ENCODE data around the gene RCSD1.

Gene RCSD1

DNA sequence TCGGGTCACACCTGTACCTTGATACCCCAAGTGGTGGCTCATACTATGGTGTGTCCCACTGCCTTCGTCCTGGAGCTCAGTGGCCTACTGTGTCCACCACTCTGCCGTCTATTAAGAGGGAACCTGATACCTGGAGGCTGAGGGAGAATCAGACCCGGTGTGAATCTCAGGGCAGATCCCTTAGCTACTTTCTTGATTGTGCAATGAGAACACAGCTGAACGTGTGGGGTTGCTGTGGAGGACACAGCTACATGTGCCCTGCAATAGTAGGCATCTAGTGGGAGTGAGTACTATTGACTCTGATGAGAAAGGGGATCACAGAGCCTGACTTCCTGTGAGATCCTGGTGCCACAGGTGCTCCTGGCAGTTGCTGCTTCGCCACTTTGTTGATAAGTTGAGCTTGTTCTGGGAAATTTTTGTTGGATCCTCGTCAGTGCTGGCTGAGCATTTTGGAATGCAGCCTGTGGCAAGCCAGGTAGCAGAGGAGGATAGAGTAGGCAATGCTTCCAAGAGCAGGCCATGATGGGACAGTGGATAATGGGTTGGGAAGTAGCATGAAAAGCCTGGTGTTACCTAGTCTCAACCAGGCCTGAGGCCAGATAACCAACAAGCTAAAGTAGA, 63.5 kb downstream of the RCSD1 start:
- DNase-seq = no peak

- DNase-seq = no peak
These were observed 64.7 kb downstream of the RCSD1 start for GRCh38 chr1:167694691-167695090.

DNA sequence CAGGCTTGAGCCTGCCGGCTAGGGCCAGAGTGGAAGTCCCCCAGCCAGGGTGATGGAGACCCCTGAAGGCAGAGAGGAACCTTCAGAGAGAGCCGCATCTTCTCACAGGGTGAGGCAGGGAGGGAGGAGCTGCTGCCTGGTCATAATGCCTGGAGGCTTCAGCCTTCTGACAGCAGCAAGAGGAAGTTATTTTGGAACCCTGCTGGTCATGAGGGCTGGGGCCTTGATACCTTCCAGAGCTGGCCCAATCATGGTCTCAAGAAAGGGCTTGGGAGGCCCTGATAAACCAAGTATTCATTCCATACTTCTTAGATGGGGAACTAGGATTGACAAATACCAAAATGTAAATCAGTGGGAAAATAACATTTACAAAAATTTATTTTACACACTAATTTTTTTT, 65.1 kb downstream of the RCSD1 start:
- DNase-seq = no peak

- no peak for DNase-seq
These were observed 65.9 kb downstream of the RCSD1 start for GRCh38 chr1:167695756-167696561.

DNA sequence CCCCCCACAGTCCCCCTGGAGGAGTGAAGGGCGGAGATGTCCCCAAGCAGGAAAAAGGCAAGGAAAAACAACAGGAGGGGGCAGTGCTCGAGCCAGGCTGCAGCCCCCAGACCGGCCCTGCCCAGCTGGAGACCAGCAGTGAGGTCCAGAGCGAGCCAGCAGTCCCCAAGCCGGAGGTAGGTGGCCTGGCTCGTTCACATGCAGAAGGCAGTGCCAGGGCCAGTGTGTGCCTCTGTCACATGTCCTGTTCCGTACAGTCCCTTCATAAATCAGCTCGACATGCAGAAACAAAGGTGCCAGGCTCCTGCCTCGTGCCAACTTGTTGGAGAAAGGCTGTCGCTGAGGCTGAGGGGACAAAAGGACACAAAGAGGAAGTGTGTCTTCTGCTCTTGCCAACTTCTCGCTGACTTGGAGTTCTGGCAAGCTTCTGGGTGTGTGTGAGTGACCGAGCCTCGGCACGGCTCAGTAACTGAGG, 67.7 kb downstream of the RCSD1 start:
- no peak for DNase-seq

- DNase-seq = no peak
These were observed 68.3 kb downstream of the RCSD1 start for GRCh38 chr1:167698313-167698712.

DNA sequence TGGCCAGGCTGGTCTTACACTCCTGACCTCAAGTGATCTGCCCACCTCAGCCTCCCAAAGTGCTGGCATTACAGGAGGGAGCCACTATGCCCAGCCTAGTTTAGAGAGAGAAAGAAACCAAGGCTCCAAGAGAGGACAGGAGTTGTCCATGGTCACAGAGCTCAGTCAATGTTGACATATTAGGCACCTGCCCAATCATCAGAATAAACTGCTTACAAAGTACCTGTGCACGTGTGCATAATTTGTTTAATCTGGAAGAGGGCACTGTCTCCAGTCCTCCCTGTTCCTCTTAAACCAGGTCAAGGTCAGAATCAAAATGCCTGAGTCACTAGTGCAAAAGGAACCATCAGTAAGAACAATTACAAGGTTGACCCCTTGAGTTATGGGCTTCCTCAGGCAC, 71.5 kb downstream of the RCSD1 start:
- no peak for DNase-seq

- no peak for DNase-seq
These were observed 73.5 kb downstream of the RCSD1 start for GRCh38 chr1:167703557-167703956.

- DNase-seq = no peak
These were observed 74.7 kb downstream of the RCSD1 start for GRCh38 chr1:167704715-167705114.

- DNase-seq = no peak
These were observed 75.2 kb downstream of the RCSD1 start for GRCh38 chr1:167705250-167705649.

GRCh38 chr1:167706363-167706762, 76.3 kb downstream of the RCSD1 start:
- no peak for DNase-seq

DNA sequence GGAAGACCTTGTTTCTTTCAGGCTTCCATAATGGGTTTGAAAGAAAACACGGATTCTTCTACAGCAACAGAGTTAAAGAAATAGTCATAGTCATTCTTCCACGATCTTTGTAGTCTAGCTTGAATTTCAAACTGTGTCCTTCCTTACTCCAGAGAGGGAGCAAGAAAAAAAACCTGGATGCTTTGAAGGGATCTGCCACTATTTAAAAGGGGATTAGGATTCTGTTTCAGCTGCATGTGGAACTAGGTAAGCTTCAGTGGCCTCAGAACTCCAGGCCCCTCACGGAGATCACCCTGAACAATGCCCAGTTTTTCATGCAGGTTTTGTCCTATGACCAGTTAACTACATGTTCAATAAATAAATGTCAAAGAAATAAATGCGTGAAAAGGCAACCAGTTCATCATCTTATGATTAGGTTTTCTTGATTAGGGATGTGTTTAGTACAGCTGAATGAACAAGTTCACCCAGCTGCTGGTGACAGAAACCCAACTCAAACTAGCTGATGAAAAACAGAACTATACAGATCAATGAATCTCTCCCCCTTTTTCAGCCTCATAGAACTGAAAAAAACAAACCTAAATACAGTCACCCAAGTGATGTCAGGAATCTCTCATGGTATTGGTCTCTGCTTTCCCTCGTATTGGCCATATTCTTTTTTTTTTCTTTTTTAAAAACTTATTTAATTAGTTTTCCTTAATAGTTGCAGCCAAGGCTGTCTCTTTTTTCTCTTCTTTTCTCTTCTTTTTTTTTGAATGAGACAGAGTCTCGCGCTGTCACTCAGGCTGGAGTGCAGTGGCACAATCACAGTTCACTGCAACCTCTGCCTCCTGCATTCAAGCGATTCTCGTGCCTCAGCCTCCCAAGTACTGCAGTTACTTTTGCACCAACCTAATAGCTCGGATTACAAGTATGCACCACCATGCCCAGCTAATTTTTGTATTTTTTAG, 77.2 kb downstream of the RCSD1 start:
- DNase-seq = no peak

DNA sequence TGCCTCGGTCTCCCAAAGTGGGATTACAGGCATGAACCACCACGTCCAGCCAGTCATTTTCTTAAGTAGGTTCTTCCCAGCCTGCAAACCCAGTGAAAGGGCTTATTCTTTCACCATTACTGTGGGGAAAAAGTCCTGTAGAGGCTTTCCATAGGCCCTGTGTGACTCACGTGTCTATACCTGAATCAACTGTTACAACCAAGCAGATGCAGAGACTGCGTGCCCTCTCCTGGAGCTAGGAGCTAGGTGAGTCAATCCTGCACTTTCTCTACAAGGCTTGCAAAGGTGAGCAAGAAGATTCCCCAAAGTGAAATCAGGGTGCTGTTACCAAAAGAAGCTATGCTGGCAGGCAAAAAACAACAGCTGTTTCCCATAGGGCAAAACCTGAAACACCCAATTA, 77.9 kb downstream of the RCSD1 start:
- no peak for DNase-seq

DNA sequence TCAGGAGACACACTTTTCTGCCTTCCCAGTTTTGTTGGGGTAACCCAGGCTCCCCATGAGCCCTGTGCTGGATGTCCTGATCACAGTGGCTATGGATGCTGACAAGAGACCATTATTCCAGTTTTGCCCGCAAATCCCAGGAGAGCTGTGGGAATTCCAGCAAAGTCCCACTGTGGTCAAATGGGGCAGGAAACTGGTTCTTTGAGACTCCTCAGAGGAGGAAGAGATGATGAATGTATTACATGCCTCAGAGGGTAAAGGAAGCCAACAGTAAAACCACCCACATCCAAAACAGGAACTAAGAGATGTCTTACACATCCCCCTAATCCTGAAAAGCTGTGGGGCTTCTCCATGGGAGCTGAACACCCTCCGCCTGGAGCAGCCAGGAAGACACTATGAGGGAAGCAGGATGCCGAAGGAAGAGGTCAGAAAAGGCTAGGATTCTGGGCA, 78.9 kb downstream of the RCSD1 start:
- no peak for DNase-seq

DNA sequence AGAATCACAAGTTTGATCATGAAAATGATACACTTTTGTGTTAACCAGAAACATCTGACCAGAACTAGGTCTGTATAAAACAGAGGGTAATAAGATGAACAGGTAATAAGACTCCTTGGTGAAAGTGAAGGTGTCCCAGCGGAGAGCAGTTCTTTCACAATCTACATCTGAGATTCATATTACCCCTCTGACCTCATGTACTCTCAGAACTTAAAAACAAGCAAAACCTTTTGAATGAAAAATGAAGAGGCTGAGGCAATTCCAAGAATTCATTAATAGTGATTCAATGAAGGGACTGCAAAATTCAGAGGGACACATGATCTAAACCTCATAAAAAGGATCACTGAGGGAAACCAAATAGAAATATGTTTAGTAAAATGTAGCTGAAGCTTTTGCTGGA, 80.8 kb downstream of the RCSD1 start:
- DNase-seq = no peak

DNA sequence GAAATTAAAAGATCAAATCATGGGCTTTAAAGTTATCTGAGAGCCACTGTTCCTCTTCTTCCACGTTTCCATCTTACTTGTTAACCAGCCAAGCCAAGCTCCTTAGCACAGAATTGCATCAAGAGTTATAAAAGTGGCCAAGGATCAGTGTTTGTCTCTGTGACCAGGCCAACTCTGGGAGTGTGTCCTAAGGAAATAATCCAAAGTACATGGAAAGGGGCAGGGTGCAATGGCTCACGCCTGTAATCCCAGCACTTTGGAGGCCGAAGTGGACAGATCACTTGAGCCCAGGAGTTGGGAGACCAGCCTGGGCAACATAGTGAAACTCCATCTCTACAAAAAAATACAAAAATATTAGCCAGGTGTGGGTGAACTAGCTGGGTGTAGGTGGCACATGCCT, 81.8 kb downstream of the RCSD1 start:
- no peak for DNase-seq

GRCh38 chr1:167713330-167714081, 83.5 kb downstream of the RCSD1 start:
- peak in 1 of 2 donors; percentile 19 for DNase-seq

DNA sequence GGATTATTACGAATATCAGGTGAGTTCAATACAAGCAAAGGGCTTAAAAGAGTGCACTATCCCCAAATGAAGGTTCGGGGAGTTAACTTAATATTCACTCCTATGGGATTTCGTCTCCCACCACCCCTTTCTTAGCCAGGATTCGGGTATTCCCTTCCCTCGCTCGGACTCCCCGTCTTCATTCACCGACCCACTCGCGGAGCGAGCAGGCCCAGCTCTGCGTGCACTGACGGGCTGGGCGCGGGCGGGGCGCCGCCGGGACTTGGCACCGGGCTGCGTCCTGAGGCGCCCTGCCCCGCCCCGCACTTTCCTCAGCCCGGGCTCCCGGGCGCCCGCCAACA, 84.0 kb downstream of the RCSD1 start:
- no peak for DNase-seq

- peak; percentile 90 to 91 for DNase-seq
These were observed 84.6 kb downstream of the RCSD1 start for GRCh38 chr1:167714439-167715156.

DNA sequence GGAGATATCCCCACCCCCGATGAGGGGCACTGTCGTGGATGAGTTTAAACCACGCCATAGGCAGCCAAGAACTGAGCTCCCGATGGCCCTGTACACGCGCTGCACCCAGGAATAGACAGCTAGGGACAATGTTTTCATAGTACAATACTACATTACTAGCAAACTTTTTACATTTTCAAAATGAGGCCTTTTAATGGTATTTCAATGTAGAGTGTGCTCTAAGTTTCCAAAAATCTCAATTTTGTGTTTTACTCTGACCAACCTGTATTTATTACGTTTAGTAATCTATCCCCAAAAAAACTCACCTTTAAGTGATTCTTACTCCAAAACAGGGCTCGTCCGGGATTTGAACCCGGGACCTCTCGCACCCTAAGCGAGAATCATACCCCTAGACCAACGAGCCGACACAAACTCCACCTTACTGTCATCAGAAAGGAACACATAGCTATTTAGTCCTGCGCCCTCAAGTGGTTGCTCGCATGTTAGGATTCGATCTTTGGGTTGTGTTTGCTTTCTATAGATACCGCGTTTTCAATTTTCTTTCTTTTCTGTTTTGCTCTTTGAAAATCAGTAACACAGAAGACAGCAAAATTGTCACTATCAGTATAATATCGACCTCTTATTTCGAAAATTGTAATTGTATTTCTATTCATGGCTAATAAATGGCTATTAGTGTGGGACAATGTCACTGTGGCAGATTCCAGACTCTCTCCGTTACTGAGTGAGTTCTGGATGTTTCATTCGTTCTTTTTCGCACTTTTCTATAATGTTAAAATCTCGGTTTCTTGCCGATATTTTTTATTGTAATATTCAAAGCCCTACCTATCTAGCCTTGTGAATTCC, 85.3 kb downstream of the RCSD1 start:
- DNase-seq = peak; percentile 89 to 93

GRCh38 chr1:167716000-167716271, 85.9 kb downstream of the RCSD1 start:
- DNase-seq = no peak
